Left renal cortex interstitium (tissue), 4 donors: ENCODE results near the gene PTOV1. TPM values are rescaled to one million over a fixed set of nuclear protein-coding genes. Genes with fewer than 3 reads are reported as not detected.
A peak's percentile ranks its signal among the peaks of the same experiment; 100 is the strongest.

Source experiments
- DNase-seq, 4 donors: peaks; one replicate each; pipeline ENCODE4 v3.0.0-alpha.2; 2013; ENCODE audit warnings: low read depth in 4 of 4, low spot score in 2 of 4, missing footprints in 1 of 4
- polyA plus RNA-seq, 4 donors: library from polyadenylated mRNA; unstranded; fragments of 120-200 nt; gene quantifications; one replicate each; pipeline ENCODE4 v1.2.1, GENCODE V29; 2013; ENCODE audit not compliant: insufficient read length in 4 of 4

Gene PTOV1
- polyA plus RNA-seq, result 100 to 1,000 TPM; 234 to 396 (median 355) TPM

GRCh38 chr19:49850487-49851342 lies at the start of gene PTOV1:
PTOV1 (plus strand) TSS chr19:49851159.
- peak; percentile 79 to 87 (median 82) for DNase-seq

- no peak for DNase-seq
Measured at GRCh38 chr19:49801401-49801888, 49.5 kb upstream of the PTOV1 start.

- peak in 3 of 4 donors; percentile 75 to 88 (median 79) for DNase-seq
Measured at GRCh38 chr19:49801966-49802661, 48.8 kb upstream of the PTOV1 start.

GRCh38 chr19:49802836-49803528 lies 48.0 kb upstream of the PTOV1 start:
- no peak for DNase-seq

GRCh38 chr19:49803529-49803856 lies 47.5 kb upstream of the PTOV1 start:
- no peak for DNase-seq

GRCh38 chr19:49805822-49806619 lies 44.9 kb upstream of the PTOV1 start:
- no peak for DNase-seq

GRCh38 chr19:49806620-49806959 lies 44.4 kb upstream of the PTOV1 start:
- DNase-seq, result no peak

GRCh38 chr19:49807058-49807903 lies 43.7 kb upstream of the PTOV1 start:
- no peak for DNase-seq

GRCh38 chr19:49807904-49808675 lies 42.9 kb upstream of the PTOV1 start:
- DNase-seq, result no peak

- DNase-seq, result peak in 2 of 4 donors; percentile 76 to 85
Measured at GRCh38 chr19:49808711-49809159, 42.2 kb upstream of the PTOV1 start.

- DNase-seq, result no peak
Measured at GRCh38 chr19:49809160-49809940, 41.6 kb upstream of the PTOV1 start.

- no peak for DNase-seq
Measured at GRCh38 chr19:49809941-49810389, 41.0 kb upstream of the PTOV1 start.

- DNase-seq, result no peak
Measured at GRCh38 chr19:49811328-49811727, 39.6 kb upstream of the PTOV1 start.

- no peak for DNase-seq
Measured at GRCh38 chr19:49812452-49812996, 38.4 kb upstream of the PTOV1 start.

GRCh38 chr19:49812997-49813861 lies 37.7 kb upstream of the PTOV1 start, which contains the start of gene FUZ:
FUZ (minus strand) TSS chr19:49813292; CDS start chr19:49813106, 186 bp downstream.
- peak; percentile 95 to 99 (median 97) for DNase-seq

GRCh38 chr19:49814010-49814409 lies 36.9 kb upstream of the PTOV1 start:
- DNase-seq, result no peak
